Hepatocyte (in vitro differentiated cells): ENCODE results near the gene MOSMO. TPM values are rescaled to one million over a fixed set of nuclear protein-coding genes. Genes with fewer than 3 reads are reported as not detected.

Experiments used
- DNase-seq: peaks from one replicate; pipeline ENCODE4 v3.0.0-alpha.2; 2016; ENCODE audit warnings: low spot score
- H2AFZ ChIP-seq: fragments of 200-600 bp; sonication (generic); 2 replicates; pipeline ENCODE4 v1.6.0; 2016; ENCODE audit warnings: antibody characterized with exemption, mild to moderate bottlenecking
- H3K27ac ChIP-seq: fragments of 200-600 bp; sonication (generic); 2 replicates; pipeline ENCODE4 v1.5.1; 2016; ENCODE audit warnings: mild to moderate bottlenecking
- H3K27me3 ChIP-seq: fragments of 200-600 bp; sonication (generic); 2 replicates; pipeline ENCODE4 v1.6.1; 2016
- H3K36me3 ChIP-seq: fragments of 200-600 bp; sonication (generic); replicated peaks from 2 replicates; pipeline ENCODE4 v1.5.1; 2016; ENCODE audit warnings: low read depth; ENCODE audit not compliant: insufficient read depth
- H3K4me1 ChIP-seq: fragments of 200-600 bp; sonication (generic); 2 replicates; pipeline ENCODE4 v1.5.1; 2016; ENCODE audit warnings: mild to moderate bottlenecking, moderate library complexity; ENCODE audit not compliant: insufficient read depth
- H3K4me2 ChIP-seq: fragments of 200-600 bp; sonication (generic); 2 replicates; pipeline ENCODE4 v1.6.0; 2016
- H3K4me3 ChIP-seq: fragments of 200-600 bp; sonication (generic); 2 replicates; pipeline ENCODE4 v1.5.1; 2016; ENCODE audit warnings: mild to moderate bottlenecking
- H3K79me2 ChIP-seq: fragments of 200-600 bp; sonication (generic); 2 replicates; pipeline ENCODE4 v1.6.0; 2017; ENCODE audit warnings: mild to moderate bottlenecking
- H3K9me2 ChIP-seq: fragments of 200-600 bp; sonication (generic); replicated peaks from 2 replicates; pipeline ENCODE4 v1.6.0; 2017; ENCODE audit warnings: mild to moderate bottlenecking; ENCODE audit not compliant: insufficient read depth
- H3K9me3 ChIP-seq: fragments of 200-600 bp; sonication (generic); 2 replicates; pipeline ENCODE4 v1.5.1; 2016; ENCODE audit warnings: low read depth, mild to moderate bottlenecking
- H4K20me1 ChIP-seq: fragments of 200-600 bp; sonication (generic); 2 replicates; pipeline ENCODE4 v1.6.0; 2016; ENCODE audit warnings: mild to moderate bottlenecking; ENCODE audit not compliant: insufficient read depth, poor library complexity, severe bottlenecking
- CTCF ChIP-seq: fragments of 200-600 bp; sonication (generic); IDR thresholded peaks from 2 replicates; pipeline ENCODE4 v1.5.1; 2016; ENCODE audit warnings: antibody characterized with exemption, mild to moderate bottlenecking; ENCODE audit not compliant: poor library complexity
- EZH2 ChIP-seq: fragments of 200-600 bp; sonication (generic); IDR thresholded peaks from 2 replicates; pipeline ENCODE4 v1.6.1; 2016; ENCODE audit warnings: antibody characterized with exemption, mild to moderate bottlenecking, borderline replicate concordance
- EZH2phosphoT487 ChIP-seq: fragments of 200-600 bp; sonication (generic); IDR thresholded peaks from one replicate; pipeline ENCODE4 v1.6.1; 2018; ENCODE audit warnings: antibody characterized with exemption, mild to moderate bottlenecking, low read depth, moderate library complexity; ENCODE audit not compliant: unreplicated experiment, severe bottlenecking
- WGBS: methylation state at CpG from one replicate; pipeline ENCODE4 v1.1.6; 2016; ENCODE audit warnings: low lambda C conversion rate; ENCODE audit errors: missing lambda C conversion rate; 5-methylcytosine and 5-hydroxymethylcytosine counted together
- polyA plus RNA-seq: library from polyadenylated mRNA; unstranded; fragments of >200 nt; fragmentation: Nextera tagmentation; extraction: Ambion mirVana; gene quantifications from 2 replicates; pipeline ENCODE4 v1.2.1, GENCODE V29; 2016
- total RNA-seq: library from RNA; depleted of rRNA; stranded (reverse); fragments of >200 nt; gene quantifications from 2 replicates; pipeline ENCODE4 v1.2.3, GENCODE V29; 2014

Gene MOSMO
- total and polyA plus RNA-seq, 2 experiments from 2014 or later, result 6.5 to 16.1 TPM

DNA sequence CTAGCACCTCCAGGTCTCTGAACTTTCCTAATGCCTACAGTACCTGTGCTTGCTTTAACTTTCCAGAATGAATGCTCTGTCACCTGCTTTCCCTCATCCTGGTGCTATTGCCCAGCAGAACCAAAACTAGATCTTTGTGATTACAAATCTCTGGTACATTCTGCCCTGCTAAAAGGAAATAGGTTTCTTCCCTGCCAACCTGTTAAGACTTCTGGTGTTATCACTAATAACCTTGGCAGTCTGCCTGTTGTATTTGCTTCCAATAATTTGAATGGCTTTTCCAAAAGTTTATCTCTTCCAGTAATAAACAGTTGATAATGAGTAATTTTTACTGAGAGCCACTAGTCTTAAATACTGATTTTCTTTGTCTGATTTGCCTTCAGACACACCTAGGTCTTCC is 22.4 kb upstream of the MOSMO start:
- Histone ChIP-seq H3K27ac (no peak overlapping the region), H3K9me3 (no peaks in the 10 kb centered on the region), H2AFZ (no peak overlapping the region), H4K20me1 (peaks cover 3% of the 10 kb centered on the region), H3K4me1 (no peaks in the 10 kb centered on the region), H3K27me3 (no peaks in the 10 kb centered on the region), H3K9me2 (no peaks in the 10 kb centered on the region), H3K36me3 (no peaks in the 10 kb centered on the region), H3K4me3 (no peak overlapping the region), H3K4me2 (no peak overlapping the region), H3K79me2 (no peaks in the 10 kb centered on the region)
- no peak for DNase-seq
- TF ChIP-seq EZH2phosphoT487, result no peak
- no peak for TF ChIP-seq EZH2
- no peak for TF ChIP-seq CTCF

GRCh38 chr16:21986692-21987246 is 21.1 kb upstream of the MOSMO start:
- DNase-seq, result no peak
- Histone ChIP-seq H3K27ac (no peak overlapping the region), H3K9me3 (no peaks in the 10 kb centered on the region), H4K20me1 (peaks cover 3% of the 10 kb centered on the region), H3K4me2 (no peak overlapping the region), H3K4me3 (no peak overlapping the region), H2AFZ (no peak overlapping the region), H3K36me3 (no peaks in the 10 kb centered on the region), H3K79me2 (no peaks in the 10 kb centered on the region), H3K4me1 (no peaks in the 10 kb centered on the region), H3K9me2 (no peaks in the 10 kb centered on the region), H3K27me3 (no peaks in the 10 kb centered on the region)
- TF ChIP-seq EZH2, result no peak
- WGBS, result 97% methylated on average over 4 of the region's 4 CpGs

DNA sequence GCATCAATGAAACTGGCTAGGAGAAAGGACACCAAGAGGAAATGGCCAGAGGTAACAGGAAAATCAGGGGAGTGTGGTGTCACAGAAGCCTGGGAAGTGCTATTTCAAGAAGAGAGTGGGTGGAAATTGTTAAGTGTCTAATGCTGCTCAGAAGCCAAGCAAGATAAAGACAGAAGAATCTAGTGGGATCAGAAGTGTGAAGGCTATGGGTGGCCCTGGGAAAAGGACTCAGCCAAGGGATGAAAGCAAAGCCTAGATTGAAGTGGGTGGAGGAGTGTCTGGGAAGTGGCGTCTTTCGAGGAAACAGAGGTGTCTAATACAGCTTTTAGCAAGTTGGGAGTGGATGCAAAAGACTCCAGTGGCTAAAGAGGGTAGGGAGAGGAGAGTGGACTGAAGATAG is 20.4 kb upstream of the MOSMO start:
- Histone ChIP-seq H2AFZ (no peak overlapping the region), H3K27me3 (no peaks in the 10 kb centered on the region), H3K4me1 (no peaks in the 10 kb centered on the region), H3K4me2 (no peak overlapping the region), H3K79me2 (no peaks in the 10 kb centered on the region), H4K20me1 (peaks cover under 1% of the 10 kb centered on the region), H3K9me3 (no peaks in the 10 kb centered on the region), H3K9me2 (no peaks in the 10 kb centered on the region), H3K36me3 (no peaks in the 10 kb centered on the region), H3K4me3 (no peak overlapping the region), H3K27ac (no peak overlapping the region)
- DNase-seq, result no peak
- 95% methylated on average over 2 of the region's 2 CpGs for WGBS
- TF ChIP-seq CTCF, result no peak
- TF ChIP-seq EZH2phosphoT487, result no peak
- no peak for TF ChIP-seq EZH2

- 84% methylated on average over 5 of the region's 5 CpGs for WGBS
- Histone ChIP-seq H3K4me3 (no peak overlapping the region), H3K79me2 (no peaks in the 10 kb centered on the region), H3K9me3 (no peaks in the 10 kb centered on the region), H3K4me1 (no peaks in the 10 kb centered on the region), H3K4me2 (no peak overlapping the region), H3K27ac (no peak overlapping the region), H4K20me1 (no peaks in the 10 kb centered on the region), H3K27me3 (no peaks in the 10 kb centered on the region), H3K9me2 (no peaks in the 10 kb centered on the region), H2AFZ (no peak overlapping the region), H3K36me3 (no peaks in the 10 kb centered on the region)
- no peak for DNase-seq
- TF ChIP-seq EZH2 (no peak), EZH2phosphoT487 (no peak), CTCF (no peak)
Observed at GRCh38 chr16:21989133-21989532, 18.8 kb upstream of the MOSMO start.
